K562 (cell line): ENCODE measurements around the gene APPBP2. TPM values are rescaled to one million over a fixed set of nuclear protein-coding genes. Genes with fewer than 3 reads are reported as not detected.
A peak's percentile ranks its signal among the peaks of the same experiment; 100 is the strongest.

Experiments
- CC2D1A ChIP-seq: fragments of 450-650 bp; IDR thresholded peaks from 2 replicates; pipeline ENCODE4 v1.6.1; 2017; ENCODE audit warnings: mild to moderate bottlenecking
- CREB5 ChIP-seq: fragments of 250-450 bp; sonication (Bioruptor Pico); IDR thresholded peaks from 2 replicates; pipeline ENCODE4 v1.5.0; 2020; ENCODE audit warnings: mild to moderate bottlenecking
- CXXC5 ChIP-seq: fragments of 250-450 bp; sonication (Bioruptor Pico); IDR thresholded peaks from 2 replicates; pipeline ENCODE4 v1.8.0; 2022; ENCODE audit warnings: inconsistent platforms, mild to moderate bottlenecking, moderate library complexity
- EP400 ChIP-seq: fragments of 450-650 bp; IDR thresholded peaks from 2 replicates; pipeline ENCODE4 v1.6.1; 2017; ENCODE audit warnings: antibody characterized with exemption, mild to moderate bottlenecking, moderate library complexity
- ILF3 ChIP-seq: fragments of 450-650 bp; IDR thresholded peaks from 2 replicates; pipeline ENCODE4 v1.6.1; 2018; ENCODE audit warnings: antibody characterized with exemption, mild to moderate bottlenecking, moderate library complexity, borderline replicate concordance
- MAZ ChIP-seq, 2 experiments: fragments of 450-650 bp in 1 of 2; sonication (generic) in 1 of 2; formaldehyde crosslinking; IDR thresholded peaks in 1 of 2; conservative IDR thresholded peaks in 1 of 2; 2 replicates each; pipeline versions ENCODE4 v1.4.0 to v1.5.0; 2020; ENCODE audit warnings: mild to moderate bottlenecking in 1 of 2, missing genetic modification reagents in 1 of 2
- NR1H2 ChIP-seq: sonication (generic); formaldehyde crosslinking; IDR thresholded peaks from 2 replicates; pipeline ENCODE4 v1.4.0; 2020; ENCODE audit warnings: mild to moderate bottlenecking, missing genetic modification reagents
- OTX1 ChIP-seq: fragments of 450-650 bp; formaldehyde crosslinking; IDR thresholded peaks from 2 replicates; pipeline ENCODE4 v1.4.0; 2022; ENCODE audit warnings: mild to moderate bottlenecking
- SRSF9 ChIP-seq: fragments of 200-400 bp; formaldehyde crosslinking; IDR thresholded peaks from 2 replicates; pipeline ENCODE4 v1.6.1; 2017; ENCODE audit warnings: low read depth, low read length, borderline replicate concordance
- ZBTB40 ChIP-seq, 2 experiments: fragments of 450-650 bp in 1 of 2; sonication (generic) in 1 of 2; formaldehyde crosslinking in 1 of 2; IDR thresholded peaks; 2 replicates each; pipeline versions ENCODE4 v1.7.1 to v1.9.0; 2016 to 2022; ENCODE audit warnings: inconsistent platforms in 1 of 2, mild to moderate bottlenecking in 1 of 2, missing genetic modification reagents in 1 of 2
- ZBTB7A ChIP-seq: IDR thresholded peaks from 2 replicates; pipeline ENCODE4 v1.6.1; 2011; ENCODE audit warnings: low read depth, mild to moderate bottlenecking, low read length, moderate library complexity, borderline replicate concordance; ENCODE audit not compliant: control insufficient read depth
- ZNF174 ChIP-seq: fragments of 250-450 bp; sonication (Bioruptor Pico); IDR thresholded peaks from 2 replicates; pipeline ENCODE4 v1.4.0; 2020; ENCODE audit warnings: mild to moderate bottlenecking
- ZNF740 ChIP-seq, 3 experiments: fragments of 200-800 bp in 1 of 3; sonication (Bioruptor generic) in 1 of 3; sonication (generic) in 1 of 3; formaldehyde crosslinking in 1 of 3; IDR thresholded peaks; 2 replicates each; pipeline versions ENCODE4 v1.6.1 to v1.8.0; 2016 to 2022; ENCODE audit warnings: mild to moderate bottlenecking in 2 of 3, missing compliant biosample characterization in 2 of 3, missing genetic modification characterization in 2 of 3, missing genetic modification reagents in 1 of 3
- polyA plus RNA-seq, 8 experiments: library from polyadenylated mRNA; depleted of rRNA in 4 of 8; stranded (reverse) in 5 of 8; unstranded in 3 of 8; fragments of >200 nt; fragmentation: Nextera tagmentation in 2 of 8; fragmentation: Illumina TruSeq in 1 of 8; extraction: Ambion mirVana in 2 of 8; extraction: Trizol in 1 of 8; gene quantifications; 2 replicates each; pipeline versions ENCODE4 v1.2.1 to v1.2.3, GENCODE V29; 2011 to 2014; ENCODE audit warnings: inconsistent platforms in 1 of 8, missing spikeins in 1 of 8
- total RNA-seq, 7 experiments: library from RNA; depleted of rRNA in 6 of 7; stranded (reverse); fragments of >200 nt in 6 of 7; fragmentation: Illumina TruSeq in 2 of 7; extraction: Trizol in 2 of 7; gene quantifications; 2 replicates each; pipeline versions ENCODE4 v1.2.1 to v1.2.3, GENCODE V29; 2011 to 2021; ENCODE audit warnings: low replicate concordance in 1 of 7

Gene APPBP2
- total and polyA plus RNA-seq, 9 of the 15 experiments (the other 6 are each of a cell fraction or from before 2014, with no cell fraction given) = 2.7 to 16.8 (median 6.9) TPM

DNA sequence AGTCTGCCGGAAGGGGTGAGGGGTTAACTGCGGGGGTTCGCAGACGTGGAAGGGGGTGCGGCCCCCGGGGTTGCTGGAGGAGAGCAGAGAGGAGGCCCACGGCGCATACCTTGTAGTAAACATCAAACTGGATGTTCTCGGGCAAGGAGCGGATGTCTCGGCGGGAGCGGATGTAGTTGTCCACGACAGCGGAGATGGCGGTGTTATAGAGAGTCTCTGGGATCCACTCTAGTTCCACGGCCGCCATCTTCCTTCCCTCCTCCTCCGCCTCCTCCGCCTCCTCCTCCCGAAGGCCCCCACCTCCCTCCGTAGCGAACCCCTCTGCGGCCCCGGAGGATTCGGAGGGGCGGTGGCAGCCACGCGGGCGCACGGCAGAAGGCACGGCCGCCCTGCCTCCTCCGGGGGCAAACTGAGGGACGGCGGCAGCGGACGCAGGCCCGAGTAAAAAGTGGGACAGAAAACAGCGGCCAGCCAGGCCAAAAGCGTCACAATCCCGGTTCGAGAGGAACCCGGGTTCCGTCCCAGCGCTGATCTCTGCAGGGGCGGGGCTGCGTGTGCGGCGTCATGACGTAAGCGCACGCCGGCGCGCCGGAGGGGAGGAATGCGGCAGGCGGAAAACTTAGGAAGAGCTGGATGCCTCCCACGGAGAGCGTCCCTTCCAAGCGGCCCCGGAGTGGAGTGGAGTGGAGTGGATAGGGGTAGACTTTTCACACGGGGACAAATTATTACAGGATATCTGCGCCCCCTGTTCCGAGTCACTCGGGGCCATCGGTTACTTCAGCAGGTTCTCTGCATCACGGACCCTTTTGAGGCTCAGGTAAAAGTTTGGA, at the start of gene APPBP2 (continued):
- TF ChIP-seq ZBTB40 (IDR thresholded peaks at IDR 0.05) (no peak), ZBTB40 (CRISPR knock-in tag; IDR thresholded peaks at IDR 0.05) (no peak), CC2D1A (no peak), MAZ (CRISPR knock-in tag; conservative IDR thresholded peaks at IDR 0.05 in 1 of 2, IDR thresholded peaks at IDR 0.05 in 1 of 2) (peak; percentile 99 to 100), CREB5 (CRISPR knock-in tag) (no peak), ZNF740 (CRISPR knock-in tag; IDR thresholded peaks at IDR 0.05) (no peak), ZNF740 (tag; IDR thresholded peaks at IDR 0.05) (no peak), ZBTB7A (peak; percentile 87; the same call in 1 of the 2 replicates), EP400 (peak; percentile 89), NR1H2 (CRISPR knock-in tag) (no peak; the same call in 1 of the 2 replicates), SRSF9 (no peak), OTX1 (CRISPR knock-in tag) (peak; percentile 79; the same call in 1 of the 2 replicates), ZNF174 (CRISPR knock-in tag) (no peak), ILF3 (no peak), CXXC5 (CRISPR knock-in tag) (peak; percentile 84)
